PC-3 (cell line): ENCODE results near the gene GRK6. TPM values are rescaled to one million over a fixed set of nuclear protein-coding genes. Genes with fewer than 3 reads are reported as not detected.

Experiments
- ATAC-seq: fragments of 200-7000 bp; cut with Tn5 transposase; 2 replicates; pipeline ENCODE4 v1.9.1; 2020; ENCODE audit warnings: mild to moderate bottlenecking, moderate library complexity
- BruUV-seq: library from RNA; stranded (reverse); fragments of 400-500 nt; replicated peaks from 2 replicates; lab custom pipeline; 2021; lab: Mats Ljungman, UMichigan
- CTCF ChIA-PET: fragments of 300-600 bp; sonication (Branson Sonifier 250); formaldehyde crosslinking; loops from one replicate; lab custom pipeline; 2022; ENCODE audit warnings: antibody characterized with exemption; lab: Charles Lee
- POLR2A ChIA-PET: fragments of 300-600 bp; sonication (Branson Sonifier 250); formaldehyde crosslinking; loops from one replicate; lab custom pipeline; 2022; ENCODE audit warnings: antibody characterized with exemption; ENCODE audit not compliant: unreplicated experiment; lab: Charles Lee
- DNase-seq: peaks from one replicate; pipeline ENCODE4 v3.0.0-alpha.2; 2015
- H2AFZ ChIP-seq: fragments of 300-600 bp; sonication (generic); 2 replicates; pipeline ENCODE4 v1.6.0; 2016; ENCODE audit warnings: antibody characterized with exemption, low read length
- H3F3A ChIP-seq: fragments of 300-600 bp; sonication (generic); one replicate; pipeline ENCODE4 v1.6.0; 2017; ENCODE audit warnings: antibody characterized with exemption, low read length, control low read depth, mild to moderate bottlenecking; ENCODE audit not compliant: unreplicated experiment
- H3K27ac ChIP-seq: fragments of 300-600 bp; sonication (generic); 2 replicates; pipeline ENCODE4 v1.5.1; 2016; ENCODE audit warnings: mild to moderate bottlenecking, low read length
- H3K27me3 ChIP-seq: fragments of 300-600 bp; sonication (generic); 2 replicates; pipeline ENCODE4 v1.6.1; 2016; ENCODE audit warnings: low read length, mixed read lengths
- H3K36me3 ChIP-seq: fragments of 300-600 bp; sonication (generic); 2 replicates; pipeline ENCODE4 v1.6.1; 2016; ENCODE audit warnings: low read depth, mixed run types, low read length, mixed read lengths
- H3K4me1 ChIP-seq: fragments of 300-600 bp; sonication (generic); 2 replicates; pipeline ENCODE4 v1.5.1; 2016; ENCODE audit warnings: low read length; ENCODE audit not compliant: insufficient read depth
- H3K4me2 ChIP-seq: fragments of 300-600 bp; sonication (generic); 2 replicates; pipeline ENCODE4 v1.6.0; 2016; ENCODE audit warnings: low read length
- H3K4me3 ChIP-seq: fragments of 300-600 bp; sonication (generic); 2 replicates; pipeline ENCODE4 v1.5.1; 2016; ENCODE audit warnings: mild to moderate bottlenecking, low read length, mixed read lengths
- H3K79me2 ChIP-seq: fragments of 300-600 bp; sonication (generic); 2 replicates; pipeline ENCODE4 v1.6.1; 2017; ENCODE audit warnings: low read length, mixed read lengths
- H3K9ac ChIP-seq: fragments of 300-600 bp; sonication (generic); 2 replicates; pipeline ENCODE4 v1.6.0; 2016; ENCODE audit warnings: mild to moderate bottlenecking, low read length
- H3K9me2 ChIP-seq: fragments of 300-600 bp; sonication (generic); replicated peaks from 2 replicates; pipeline ENCODE4 v1.6.1; 2016; ENCODE audit warnings: mixed run types, low read length, mixed read lengths
- H3K9me3 ChIP-seq: fragments of 300-600 bp; sonication (generic); 2 replicates; pipeline ENCODE4 v1.6.1; 2016; ENCODE audit warnings: low read length, mixed read lengths
- H4K20me1 ChIP-seq: fragments of 300-600 bp; sonication (generic); 2 replicates; pipeline ENCODE4 v1.6.1; 2016; ENCODE audit warnings: low read length, mixed read lengths
- CTCF ChIP-seq: fragments of 300-600 bp; sonication (generic); conservative IDR thresholded peaks from 2 replicates; pipeline ENCODE4 v1.5.1; 2017; ENCODE audit warnings: antibody characterized with exemption, low read depth, mild to moderate bottlenecking, low read length
- EZH2 ChIP-seq: fragments of 300-600 bp; sonication (generic); IDR thresholded peaks from one replicate; pipeline ENCODE4 v1.6.1; 2017; ENCODE audit warnings: antibody characterized with exemption, mild to moderate bottlenecking, low read length; ENCODE audit not compliant: unreplicated experiment
- EZH2phosphoT487 ChIP-seq: fragments of 300-600 bp; sonication (generic); IDR thresholded peaks from 2 replicates; pipeline ENCODE4 v1.6.1; 2018; ENCODE audit warnings: mild to moderate bottlenecking, antibody characterized with exemption, low read length, borderline replicate concordance
- intact Hi-C: fragments of 100-400 bp; cut with micrococcal nuclease; formaldehyde crosslinking; loops from 2 replicates; pipeline ENCODE4 v1.9.0; 2023
- total RNA-seq: library from RNA; depleted of rRNA; stranded (reverse); fragments of >200 nt; gene quantifications from 2 replicates; pipeline ENCODE4 v1.2.3, GENCODE V29; 2014

The GRK6 gene
- total RNA-seq, 1 experiment from 2014 or later = 69.9 TPM

GRCh38 chr5:177393206-177393765, 33.2 kb upstream of the GRK6 start:
- peaks cover 24% of the 10 kb centered on the region for H3K4me1 ChIP-seq
- TF ChIP-seq EZH2 = no peak
- no peak for TF ChIP-seq CTCF
- TF ChIP-seq EZH2phosphoT487 = no peak
- CTCF ChIA-PET = no interaction called here

DNA sequence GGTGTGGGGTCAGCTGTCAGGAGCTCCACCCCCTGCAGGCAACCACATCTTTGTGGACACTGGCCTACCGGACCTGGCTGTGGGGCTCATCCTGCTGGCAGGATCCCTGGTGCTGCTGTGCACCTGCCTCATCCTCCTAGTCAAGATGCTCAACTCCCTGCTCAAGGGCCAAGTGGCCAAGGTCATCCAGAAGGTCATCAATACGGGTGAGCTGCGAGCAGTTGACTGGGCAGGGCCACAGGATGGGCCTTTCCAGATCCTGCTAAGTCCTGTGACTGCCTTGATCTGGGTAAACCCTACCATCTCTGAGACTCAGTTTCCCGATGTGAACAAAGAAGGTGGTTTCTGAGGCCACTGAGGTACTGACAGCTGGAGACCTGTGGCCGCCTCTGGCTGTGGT, 32.5 kb upstream of the GRK6 start:
- TF ChIP-seq EZH2phosphoT487 (no peak), CTCF (no peak), EZH2 (no peak)
- Histone ChIP-seq H3K4me3 (no peak overlapping the region), H3K79me2 (no peaks in the 10 kb centered on the region), H2AFZ (no peak overlapping the region), H3F3A (no peaks in the 10 kb centered on the region), H3K4me2 (no peak overlapping the region), H3K27ac (no peak overlapping the region), H3K27me3 (no peaks in the 10 kb centered on the region), H4K20me1 (no peaks in the 10 kb centered on the region), H3K9me3 (no peaks in the 10 kb centered on the region), H3K9ac (no peak overlapping the region), H3K36me3 (no peaks in the 10 kb centered on the region), H3K4me1 (peaks cover 17% of the 10 kb centered on the region), H3K9me2 (no peaks in the 10 kb centered on the region)
- ChIA-PET POLR2A (no interaction called here), CTCF (no interaction called here)
- BruUV-seq = no TSS peak
- intact Hi-C loops = no loop called here
- DNase-seq (no peak), ATAC-seq (no peak)

More at GRCh38 chr5:177393206-177393765, 33.2 kb upstream of the GRK6 start:
- Histone ChIP-seq H3K4me3 (no peak overlapping the region), H3K36me3 (no peaks in the 10 kb centered on the region), H2AFZ (no peak overlapping the region), H3K27me3 (no peaks in the 10 kb centered on the region), H3F3A (no peaks in the 10 kb centered on the region), H3K9me3 (no peaks in the 10 kb centered on the region), H4K20me1 (no peaks in the 10 kb centered on the region), H3K9ac (no peak overlapping the region), H3K27ac (no peak overlapping the region), H3K79me2 (no peaks in the 10 kb centered on the region), H3K9me2 (no peaks in the 10 kb centered on the region), H3K4me2 (no peak overlapping the region)
- DNase-seq = no peak
- intact Hi-C loops = no loop called here
- POLR2A ChIA-PET = no interaction called here
- no TSS peak for BruUV-seq
- ATAC-seq = no peak

DNA sequence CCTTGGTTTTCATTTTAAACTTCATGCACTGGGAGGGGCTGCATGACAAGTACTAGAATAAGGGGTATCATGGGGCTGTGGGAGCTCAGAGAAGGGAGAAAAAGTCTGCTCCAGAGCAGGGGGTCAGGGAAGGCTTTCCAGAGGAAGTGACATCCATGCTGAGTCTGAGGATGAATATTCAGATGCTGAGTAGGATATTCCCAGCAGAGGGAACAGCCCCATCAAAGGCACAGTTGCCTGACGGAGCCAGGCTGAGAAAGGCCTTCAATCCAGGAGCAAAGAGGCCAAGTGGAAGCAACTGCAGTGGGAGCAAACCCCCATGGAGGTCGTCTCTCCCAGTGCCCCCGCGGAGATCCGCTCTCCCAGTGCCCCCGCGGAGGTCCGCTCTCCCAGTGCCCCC, 30.4 kb upstream of the GRK6 start:
- Histone ChIP-seq H3K9me2 (no peaks in the 10 kb centered on the region), H3K4me3 (no peak overlapping the region), H3K27ac (no peak overlapping the region), H3F3A (no peaks in the 10 kb centered on the region), H3K36me3 (no peaks in the 10 kb centered on the region), H3K4me2 (no peak overlapping the region), H3K79me2 (no peaks in the 10 kb centered on the region), H2AFZ (no peak overlapping the region), H3K9me3 (no peaks in the 10 kb centered on the region), H3K9ac (no peak overlapping the region), H4K20me1 (no peaks in the 10 kb centered on the region), H3K27me3 (no peaks in the 10 kb centered on the region), H3K4me1 (no peaks in the 10 kb centered on the region)
- ChIA-PET CTCF (no interaction called here), POLR2A (no interaction called here)
- intact Hi-C loops = no loop called here
- ATAC-seq (no peak), DNase-seq (no peak)
- no TSS peak for BruUV-seq
- TF ChIP-seq EZH2 = no peak
- no peak for TF ChIP-seq CTCF
- TF ChIP-seq EZH2phosphoT487 = no peak
